HepG2 (cell line): ENCODE data around the gene STMND1. TPM values are rescaled to one million over a fixed set of nuclear protein-coding genes. Genes with fewer than 3 reads are reported as not detected.

Source experiments
- ATAC-seq: fragments of 200-7000 bp; cut with Tn5 transposase; 3 replicates; pipeline ENCODE4 v1.9.1; 2020; ENCODE audit warnings: mild to moderate bottlenecking, moderate library complexity
- BruUV-seq: library from RNA; stranded (reverse); fragments of 400-500 nt; replicated peaks from 2 replicates; lab custom pipeline; 2021; lab: Mats Ljungman, UMichigan
- CTCF ChIA-PET: fragments of 300-600 bp; formaldehyde crosslinking; extraction: SDS; loops from one replicate; lab custom pipeline; 2021; ENCODE audit warnings: low total read pairs, inconsistent platforms, low intra/inter-chr PET ratio; lab: Yijun Ruan, JAX
- POLR2A ChIA-PET: fragments of 350-600 bp; sonication (Branson Sonifier 250); formaldehyde crosslinking; loops from one replicate; lab custom pipeline; 2020; ENCODE audit warnings: antibody characterized with exemption, inconsistent platforms; lab: Yijun Ruan, JAX
- DNase-seq: peaks from one replicate; pipeline ENCODE4 v3.0.0-alpha.2; 2015; ENCODE audit warnings: low spot score
- FAIRE-seq: peaks from 3 replicates; lab custom pipeline; 2011; peaks lifted over from hg19 to GRCh38; lab: Jason Lieb, UNC
- H2AFZ ChIP-seq: one replicate; pipeline ENCODE4 v1.6.1; 2011; ENCODE audit warnings: low read length, inconsistent platforms
- H3K27ac ChIP-seq: fragments of 300-600 bp; 3 replicates; pipeline ENCODE4 v1.8.0; 2011; ENCODE audit warnings: mixed run types, mild to moderate bottlenecking, mixed read lengths, low read length, inconsistent platforms; ENCODE audit not compliant: insufficient read depth; ENCODE audit errors: extremely low read length
- H3K27me3 ChIP-seq, 2 experiments: fragments of 200-600 bp in 1 of 2; 2 replicates in 1 of 2; 3 replicates in 1 of 2; pipeline versions ENCODE4 v1.6.0 to v1.8.0; 2011; ENCODE audit warnings: low read length in 2 of 2, mild to moderate bottlenecking in 2 of 2, moderate library complexity in 2 of 2, inconsistent platforms in 1 of 2; ENCODE audit not compliant: insufficient read depth in 2 of 2, control insufficient read depth in 1 of 2
- H3K36me3 ChIP-seq, 2 experiments: fragments of 200-600 bp in 1 of 2; replicated peaks in 1 of 2; 2 replicates in 1 of 2; 3 replicates in 1 of 2; pipeline versions ENCODE4 v1.5.1 to v1.8.0; 2011; ENCODE audit warnings: low read length in 2 of 2, inconsistent platforms in 1 of 2; ENCODE audit not compliant: insufficient read depth in 2 of 2, control insufficient read depth in 1 of 2
- H3K4me1 ChIP-seq: 2 replicates; pipeline ENCODE4 v1.5.1; 2012; ENCODE audit warnings: low read length, inconsistent platforms; ENCODE audit not compliant: insufficient read depth
- H3K4me2 ChIP-seq: 2 replicates; pipeline ENCODE4 v1.6.0; 2011; ENCODE audit warnings: low read depth, low read length, inconsistent platforms
- H3K4me3 ChIP-seq, 3 experiments: fragments of 200-600 bp in 1 of 3; sonication (generic), shearing (Covaris generic) in 1 of 3; replicated peaks in 1 of 3; 2 replicates each; pipeline ENCODE4 v1.5.1; 2011 to 2016; ENCODE audit warnings: low read length in 3 of 3, inconsistent platforms in 2 of 3, low read depth in 2 of 3, mild to moderate bottlenecking in 2 of 3, control low read depth in 1 of 3, mixed read lengths in 1 of 3; ENCODE audit not compliant: insufficient read depth in 1 of 3
- H3K79me2 ChIP-seq: one replicate; pipeline ENCODE4 v1.6.1; 2011; ENCODE audit warnings: low read length, inconsistent platforms; ENCODE audit not compliant: insufficient read depth
- H3K9ac ChIP-seq: 2 replicates; pipeline ENCODE4 v1.6.0; 2011; ENCODE audit warnings: mild to moderate bottlenecking, low read depth, low read length, inconsistent platforms; ENCODE audit not compliant: insufficient read depth
- H3K9me3 ChIP-seq: 2 replicates; pipeline ENCODE4 v1.5.1; 2012; ENCODE audit warnings: mild to moderate bottlenecking, low read length
- H4K20me1 ChIP-seq: 2 replicates; pipeline ENCODE4 v1.6.0; 2011; ENCODE audit warnings: inconsistent platforms, mild to moderate bottlenecking, low read length, moderate library complexity; ENCODE audit not compliant: insufficient read depth
- HNF1A ChIP-seq, 2 experiments: sonication (generic) in 1 of 2; formaldehyde crosslinking in 1 of 2; IDR thresholded peaks; 2 replicates each; pipeline versions ENCODE4 v1.4.0 to v1.6.1; 2016 to 2020; ENCODE audit warnings: borderline replicate concordance in 1 of 2, low read depth in 1 of 2, mild to moderate bottlenecking in 1 of 2, missing genetic modification reagents in 1 of 2
- MTA1 ChIP-seq: sonication (generic); formaldehyde crosslinking; IDR thresholded peaks from 2 replicates; pipeline ENCODE4 v1.4.0; 2020; ENCODE audit warnings: missing genetic modification reagents, mild to moderate bottlenecking, borderline replicate concordance
- MZF1 ChIP-seq: sonication (generic); formaldehyde crosslinking; IDR thresholded peaks from 2 replicates; pipeline ENCODE4 v1.8.1; 2023; ENCODE audit warnings: mild to moderate bottlenecking, missing genetic modification reagents, borderline replicate concordance
- NCOR1 ChIP-seq: fragments of 200-600 bp; sonication (generic); IDR thresholded peaks from 2 replicates; pipeline ENCODE4 v1.7.0; 2017; ENCODE audit warnings: antibody characterized with exemption, low read length, borderline replicate concordance
- NFIB ChIP-seq: sonication (generic); formaldehyde crosslinking; IDR thresholded peaks from 2 replicates; pipeline ENCODE4 v1.9.0; 2021; ENCODE audit warnings: missing genetic modification reagents, mild to moderate bottlenecking, borderline replicate concordance
- NONO ChIP-seq, 2 experiments: fragments of 450-650 bp in 1 of 2; sonication (generic) in 1 of 2; formaldehyde crosslinking in 1 of 2; IDR thresholded peaks in 1 of 2; conservative IDR thresholded peaks in 1 of 2; 2 replicates each; pipeline versions ENCODE4 v1.6.1 to v1.8.0; 2017 to 2022; ENCODE audit warnings: mild to moderate bottlenecking in 1 of 2, missing genetic modification reagents in 1 of 2, moderate library complexity in 1 of 2
- TCF7L2 ChIP-seq: IDR thresholded peaks from 2 replicates; pipeline ENCODE4 v1.6.1; 2011; ENCODE audit warnings: mild to moderate bottlenecking, low read depth, low read length, moderate library complexity
- ZNF232 ChIP-seq: sonication (generic); formaldehyde crosslinking; IDR thresholded peaks from 2 replicates; pipeline ENCODE4 v1.4.0; 2020; ENCODE audit warnings: missing genetic modification reagents, borderline replicate concordance
- ZNF33A ChIP-seq: sonication (generic); formaldehyde crosslinking; IDR thresholded peaks from 2 replicates; pipeline ENCODE4 v1.5.1; 2020; ENCODE audit warnings: missing genetic modification reagents, mild to moderate bottlenecking, moderate library complexity, borderline replicate concordance
- ZNF34 ChIP-seq: sonication (generic); formaldehyde crosslinking; IDR thresholded peaks from 2 replicates; pipeline ENCODE4 v1.4.0; 2020; ENCODE audit warnings: mild to moderate bottlenecking, missing genetic modification reagents, borderline replicate concordance
- ZNF556 ChIP-seq: sonication (generic); formaldehyde crosslinking; IDR thresholded peaks from 2 replicates; pipeline ENCODE4 v1.4.0; 2020; ENCODE audit warnings: mild to moderate bottlenecking, missing genetic modification reagents, borderline replicate concordance
- ZNF747 ChIP-seq: sonication (generic); formaldehyde crosslinking; IDR thresholded peaks from 2 replicates; pipeline ENCODE4 v1.8.1; 2023; ENCODE audit warnings: missing genetic modification reagents, mild to moderate bottlenecking, borderline replicate concordance
- WGBS: methylation state at CpG from one replicate; pipeline ENCODE4 v1.1.6; 2017; ENCODE audit warnings: low lambda C conversion rate; 5-methylcytosine and 5-hydroxymethylcytosine counted together
- in situ Hi-C: cut with HindIII; loops from 2 replicates; pipeline ENCODE4 v1.10.0; 2017; ENCODE audit warnings: low pct_unique_long_range_greater_than_20kb; ENCODE audit not compliant: extremely low pct_ligation_motif_present
- intact Hi-C: fragments of 100-400 bp; cut with micrococcal nuclease; formaldehyde crosslinking; loops from one replicate; pipeline ENCODE4 v1.10.0; 2022; ENCODE audit not compliant: unreplicated experiment
- polyA plus RNA-seq, 8 experiments: library from polyadenylated mRNA; depleted of rRNA in 3 of 8; stranded (reverse) in 7 of 8; unstranded in 1 of 8; fragments of >200 nt; fragmentation: Illumina TruSeq in 4 of 8; extraction: Trizol in 4 of 8; gene quantifications; 2 replicates each; pipeline versions ENCODE4 v1.2.1 to v1.2.3, GENCODE V29; 2011 to 2016; ENCODE audit warnings: low read depth in 4 of 8, missing spikeins in 1 of 8, mixed read lengths in 1 of 8; ENCODE audit not compliant: insufficient read depth in 1 of 8
- total RNA-seq, 5 experiments: library from RNA; depleted of rRNA; stranded (reverse); fragments of >200 nt; fragmentation: Illumina TruSeq; extraction: Trizol; gene quantifications; 2 replicates each; pipeline ENCODE4 v1.2.3, GENCODE V29; 2016; ENCODE audit warnings: low read depth in 1 of 5
- TF ChIP-seq, protein P1 (sequence below): sonication (generic); formaldehyde crosslinking; IDR thresholded peaks from 2 replicates; pipeline ENCODE4 v1.4.0; 2020; ENCODE audit warnings: mild to moderate bottlenecking, missing genetic modification reagents

Gene STMND1
- total and polyA plus RNA-seq, 2 of the 13 experiments (the other 11 are each of a cell fraction or from before 2014, with no cell fraction given) = not detected

GRCh38 chr6:17169291-17169690, 67.4 kb downstream of the STMND1 start:
- ChIA-PET POLR2A (no interaction called here), CTCF (no interaction called here)
- Histone ChIP-seq H3K4me2 (no peak overlapping the region), H3K36me3 (no peaks in the 10 kb centered on the region), H2AFZ (no peak overlapping the region), H3K4me1 (no peaks in the 10 kb centered on the region), H3K9ac (no peak overlapping the region), H3K4me3 (no peak overlapping the region), H4K20me1 (no peaks in the 10 kb centered on the region), H3K27ac (no peak overlapping the region), H3K27me3 (no peaks in the 10 kb centered on the region; a peak in 1 of 5 replicates), H3K79me2 (no peaks in the 10 kb centered on the region), H3K9me3 (no peaks in the 10 kb centered on the region)
- TF ChIP-seq ZNF33A (no peak), NFIB (CRISPR knock-in tag) (no peak), TCF7L2 (no peak)
- no peak for DNase-seq
- WGBS = 42% methylated on average over 6 of the region's 6 CpGs
- no TSS peak for BruUV-seq
- in situ Hi-C loops = loop anchor here (25.0 kb wide), 1 partner anchor 1143 kb away; no protein-coding TSS in a partner anchor
- FAIRE-seq = no peak
- no peak for ATAC-seq
- intact Hi-C loops = no loop called here

DNA sequence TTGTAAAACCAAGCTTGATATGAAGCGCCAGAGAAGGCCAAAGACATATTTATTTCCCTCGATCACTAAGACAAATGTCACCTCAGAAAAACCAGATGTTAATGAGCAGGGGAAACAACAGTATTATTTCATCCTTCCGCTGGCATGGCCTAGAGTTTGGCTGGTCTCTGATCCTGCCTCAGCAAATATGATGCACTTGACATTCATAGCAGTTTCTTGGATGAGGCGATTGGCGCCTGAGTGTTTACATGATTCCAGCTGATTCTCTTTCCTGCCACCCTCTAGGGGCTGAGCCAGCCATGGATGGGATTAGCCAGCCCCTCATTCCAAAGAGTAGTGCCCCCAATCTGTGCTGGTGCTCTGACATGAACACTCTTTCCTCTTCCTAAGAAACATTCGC, 67.9 kb downstream of the STMND1 start:
- H3K4me1 ChIP-seq = no peaks in the 10 kb centered on the region
- ATAC-seq (no peak), DNase-seq (no peak), FAIRE-seq (no peak)
- no peaks in the 10 kb centered on the region for H3K36me3 ChIP-seq
- H4K20me1 ChIP-seq = no peaks in the 10 kb centered on the region
- no peaks in the 10 kb centered on the region for H3K79me2 ChIP-seq
- intact Hi-C loops (no loop called here), in situ Hi-C loops (loop anchor here (25.0 kb wide), 1 partner anchor 1143 kb away; no protein-coding TSS in a partner anchor)
- WGBS = 47% methylated on average over 6 of the region's 6 CpGs
- H3K9me3 ChIP-seq = no peaks in the 10 kb centered on the region
- H3K27ac ChIP-seq = no peak overlapping the region
- BruUV-seq = no TSS peak
- H2AFZ ChIP-seq = no peak overlapping the region
- no peaks in the 10 kb centered on the region; a peak in 1 of 5 replicates for H3K27me3 ChIP-seq
- H3K4me3 ChIP-seq = no peak overlapping the region
- POLR2A ChIA-PET = no interaction called here
- H3K4me2 ChIP-seq = no peak overlapping the region
- no peak overlapping the region for H3K9ac ChIP-seq
- CTCF ChIA-PET = no interaction called here
- no peak for TF ChIP-seq ZNF556 (CRISPR knock-in tag)
- TF ChIP-seq NONO (IDR thresholded peaks at IDR 0.05) = no peak
- TF ChIP-seq NONO (CRISPR knock-in tag; conservative IDR thresholded peaks at IDR 0.05) = no peak
- no peak for TF ChIP-seq MZF1
- no peak for TF ChIP-seq ZNF34 (CRISPR knock-in tag)
- TF ChIP-seq MTA1 = no peak
- no peak for TF ChIP-seq ZNF232 (CRISPR knock-in tag)
- no peak for TF ChIP-seq ZNF747 (CRISPR knock-in tag)
- no peak for TF ChIP-seq HNF1A (IDR thresholded peaks at IDR 0.05; ENCODE audit: low read depth)
- no peak for TF ChIP-seq HNF1A (CRISPR knock-in tag; IDR thresholded peaks at IDR 0.05; ENCODE audit: borderline replicate concordance)
- no peak for TF ChIP-seq NCOR1
- TF ChIP-seq, protein P1, sequence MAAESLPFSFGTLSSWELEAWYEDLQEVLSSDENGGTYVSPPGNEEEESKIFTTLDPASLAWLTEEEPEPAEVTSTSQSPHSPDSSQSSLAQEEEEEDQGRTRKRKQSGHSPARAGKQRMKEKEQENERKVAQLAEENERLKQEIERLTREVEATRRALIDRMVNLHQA (CRISPR knock-in tag) = no peak
